SK-N-SH treated with all-trans-retinoic acid at 6 μM for 48 hours (cell line): ENCODE results near the gene ULK1.

Source experiments
- ATAC-seq: fragments of 200-7000 bp; cut with Tn5 transposase; 3 replicates; pipeline ENCODE4 v1.9.1; 2020; ENCODE audit warnings: mild to moderate bottlenecking, moderate library complexity
- ARNTL ChIP-seq: fragments of 450-650 bp; formaldehyde crosslinking; IDR thresholded peaks from 2 replicates; pipeline ENCODE4 v1.5.0; 2020; ENCODE audit warnings: low read depth, mild to moderate bottlenecking, moderate library complexity, borderline replicate concordance
- BACH2 ChIP-seq: fragments of 250-450 bp; sonication (Bioruptor Pico); IDR thresholded peaks from 2 replicates; pipeline ENCODE4 v1.9.0; 2021; ENCODE audit warnings: mild to moderate bottlenecking, borderline replicate concordance
- CREB5 ChIP-seq: fragments of 250-450 bp; sonication (Bioruptor Pico); IDR thresholded peaks from 2 replicates; pipeline ENCODE4 v1.5.1; 2020; ENCODE audit warnings: low read depth, mild to moderate bottlenecking, moderate library complexity
- CSDC2 ChIP-seq: fragments of 250-450 bp; sonication (Bioruptor Pico); IDR thresholded peaks from 2 replicates; pipeline ENCODE4 v1.5.0; 2020; ENCODE audit warnings: mild to moderate bottlenecking, moderate library complexity
- GLIS3 ChIP-seq: fragments of 250-450 bp; sonication (Bioruptor Pico); IDR thresholded peaks from 2 replicates; pipeline ENCODE4 v1.5.0; 2020; ENCODE audit warnings: mild to moderate bottlenecking, moderate library complexity
- ISL1 ChIP-seq: fragments of 250-450 bp; sonication (Bioruptor Pico); IDR thresholded peaks from 2 replicates; pipeline ENCODE4 v2.1.2; 2022; ENCODE audit warnings: mild to moderate bottlenecking, moderate library complexity
- OSR1 ChIP-seq: fragments of 250-450 bp; sonication (Bioruptor Pico); IDR thresholded peaks from 2 replicates; pipeline ENCODE4 v1.8.0; 2022; ENCODE audit warnings: moderate library complexity, mild to moderate bottlenecking, inconsistent platforms
- PATZ1 ChIP-seq: fragments of 250-450 bp; sonication (Bioruptor Pico); IDR thresholded peaks from 2 replicates; pipeline ENCODE4 v1.8.0; 2020; ENCODE audit warnings: mild to moderate bottlenecking, moderate library complexity, borderline replicate concordance
- POU6F1 ChIP-seq: fragments of 250-450 bp; sonication (Bioruptor Pico); IDR thresholded peaks from 2 replicates; pipeline ENCODE4 v1.8.0; 2021; ENCODE audit warnings: low read depth, mild to moderate bottlenecking, moderate library complexity, borderline replicate concordance
- PPARA ChIP-seq: fragments of 250-450 bp; sonication (Bioruptor Pico); IDR thresholded peaks from 2 replicates; pipeline ENCODE4 v1.5.0; 2020; ENCODE audit warnings: mild to moderate bottlenecking, borderline replicate concordance
- SNAI2 ChIP-seq: fragments of 250-450 bp; sonication (Bioruptor Pico); IDR thresholded peaks from 2 replicates; pipeline ENCODE4 v1.5.0; 2020; ENCODE audit warnings: mild to moderate bottlenecking, moderate library complexity
- TCF4 ChIP-seq: fragments of 250-450 bp; sonication (Bioruptor Pico); IDR thresholded peaks from 2 replicates; pipeline ENCODE4 v1.8.0; 2021; ENCODE audit warnings: mild to moderate bottlenecking, moderate library complexity, borderline replicate concordance
- TSHZ2 ChIP-seq: fragments of 250-450 bp; sonication (Bioruptor Pico); IDR thresholded peaks from 2 replicates; pipeline ENCODE4 v1.5.0; 2020; ENCODE audit warnings: mild to moderate bottlenecking, moderate library complexity
- ZC3H10 ChIP-seq: fragments of 250-450 bp; sonication (Bioruptor Pico); IDR thresholded peaks from 2 replicates; pipeline ENCODE4 v1.5.1; 2021; ENCODE audit warnings: mild to moderate bottlenecking, moderate library complexity
- ZFP30 ChIP-seq: fragments of 450-650 bp; formaldehyde crosslinking; IDR thresholded peaks from 2 replicates; pipeline ENCODE4 v1.5.0; 2022; ENCODE audit warnings: mild to moderate bottlenecking, moderate library complexity
- ZNF565 ChIP-seq: fragments of 450-650 bp; formaldehyde crosslinking; conservative IDR thresholded peaks from 2 replicates; pipeline ENCODE4 v1.5.0; 2020; ENCODE audit warnings: low read depth, mild to moderate bottlenecking, moderate library complexity
- ZNF70 ChIP-seq: fragments of 450-650 bp; formaldehyde crosslinking; IDR thresholded peaks from 2 replicates; pipeline ENCODE4 v1.5.0; 2020; ENCODE audit warnings: mild to moderate bottlenecking, moderate library complexity
- ZNF8 ChIP-seq: fragments of 450-650 bp; formaldehyde crosslinking; IDR thresholded peaks from 2 replicates; pipeline ENCODE4 v1.5.0; 2020; ENCODE audit warnings: mild to moderate bottlenecking, moderate library complexity

Gene ULK1

GRCh38 chr12:131857908-131858850 lies 36.2 kb upstream of the ULK1 start (continued):
- TF ChIP-seq PATZ1 = no peak

GRCh38 chr12:131860472-131861260 lies 33.8 kb upstream of the ULK1 start:
- no peak for TF ChIP-seq OSR1
- TF ChIP-seq, all 23 proteins: peak for 0
- peak; percentile 14 for ATAC-seq

GRCh38 chr12:131861261-131862083 lies 33.0 kb upstream of the ULK1 start:
- ATAC-seq = no peak
- TF ChIP-seq ZNF8 (CRISPR knock-in tag) = no peak
- TF ChIP-seq BACH2 (CRISPR knock-in tag) = no peak
- no peak for TF ChIP-seq ZFP30 (CRISPR knock-in tag)
- no peak for TF ChIP-seq ZNF70 (CRISPR knock-in tag)
- no peak for TF ChIP-seq TSHZ2 (CRISPR knock-in tag)
- TF ChIP-seq SNAI2 (CRISPR knock-in tag) = no peak
- TF ChIP-seq PATZ1 = no peak
- TF ChIP-seq POU6F1 (CRISPR knock-in tag) = no peak
- TF ChIP-seq TCF4 (CRISPR knock-in tag) = no peak
- TF ChIP-seq ZC3H10 (CRISPR knock-in tag) = no peak
- TF ChIP-seq ARNTL (CRISPR knock-in tag) = no peak
- TF ChIP-seq ZNF565 (CRISPR knock-in tag) = no peak
- no peak for TF ChIP-seq CSDC2 (CRISPR knock-in tag)
- no peak for TF ChIP-seq GLIS3 (CRISPR knock-in tag)
- no peak for TF ChIP-seq ISL1 (CRISPR knock-in tag)
- no peak for TF ChIP-seq OSR1
- no peak for TF ChIP-seq CREB5 (CRISPR knock-in tag)
- TF ChIP-seq PPARA (CRISPR knock-in tag) = no peak
